NCI-H2029 treated with DMSO at 0.1 percent for 48 hours (cell line): ENCODE measurements around the gene CTRB1.
"Not testable (repeated sequence)": the region's sequence is repeated elsewhere in the genome, so short reads cannot be mapped to it uniquely, and the experiment has no call there.

ENCODE experiments used
- DNase-seq: peaks from one replicate; lab custom pipeline; 2025; lab: John Stamatoyannopoulos, UW

Gene CTRB1

GRCh38 chr16:75241955-75242354 lies 23.2 kb downstream of the CTRB1 start:
- DNase-seq: no peak

GRCh38 chr16:75242436-75243078 lies 23.8 kb downstream of the CTRB1 start:
- DNase-seq: not testable (repeated sequence)

- DNase-seq: no peak
Measured at GRCh38 chr16:75243667-75244224, 25.0 kb downstream of the CTRB1 start.

GRCh38 chr16:75244225-75244809 lies 25.5 kb downstream of the CTRB1 start:
- DNase-seq: no peak

- no peak for DNase-seq
Measured at GRCh38 chr16:75244844-75245758, 26.3 kb downstream of the CTRB1 start.

- DNase-seq: no peak
Measured at GRCh38 chr16:75246504-75247205, 27.9 kb downstream of the CTRB1 start.

GRCh38 chr16:75247249-75247648 lies 28.5 kb downstream of the CTRB1 start:
- no peak for DNase-seq

- DNase-seq: no peak
Measured at GRCh38 chr16:75248142-75248535, 29.4 kb downstream of the CTRB1 start.

GRCh38 chr16:75248536-75249380 lies 30.0 kb downstream of the CTRB1 start:
- DNase-seq: no peak

- no peak for DNase-seq
Measured at GRCh38 chr16:75249441-75249840, 30.7 kb downstream of the CTRB1 start.

GRCh38 chr16:75250089-75250808 lies 31.5 kb downstream of the CTRB1 start:
- no peak for DNase-seq

- no peak for DNase-seq
Measured at GRCh38 chr16:75250809-75251279, 32.1 kb downstream of the CTRB1 start.

- DNase-seq: no peak
Measured at GRCh38 chr16:75251280-75252048, 32.7 kb downstream of the CTRB1 start, which contains the start of gene BCAR1. Gene BCAR1 (minus strand): TSS chr16:75251624. CDS start chr16:75251482, 142 bp downstream.

- no peak for DNase-seq
Measured at GRCh38 chr16:75252049-75252864, 33.5 kb downstream of the CTRB1 start.

GRCh38 chr16:75252946-75253911 lies 34.4 kb downstream of the CTRB1 start:
- DNase-seq: no peak

- no peak for DNase-seq
Measured at GRCh38 chr16:75254359-75254837, 35.6 kb downstream of the CTRB1 start.

GRCh38 chr16:75256059-75256571 lies 37.3 kb downstream of the CTRB1 start:
- DNase-seq: no peak
